Measurements from ENCODE around the gene REV1. TPM values are rescaled to one million over a fixed set of nuclear protein-coding genes. Genes with fewer than 3 reads are reported as not detected.

Gene REV1
- total RNA-seq, 1 donor from 2014 or later = 51.9 TPM

DNA sequence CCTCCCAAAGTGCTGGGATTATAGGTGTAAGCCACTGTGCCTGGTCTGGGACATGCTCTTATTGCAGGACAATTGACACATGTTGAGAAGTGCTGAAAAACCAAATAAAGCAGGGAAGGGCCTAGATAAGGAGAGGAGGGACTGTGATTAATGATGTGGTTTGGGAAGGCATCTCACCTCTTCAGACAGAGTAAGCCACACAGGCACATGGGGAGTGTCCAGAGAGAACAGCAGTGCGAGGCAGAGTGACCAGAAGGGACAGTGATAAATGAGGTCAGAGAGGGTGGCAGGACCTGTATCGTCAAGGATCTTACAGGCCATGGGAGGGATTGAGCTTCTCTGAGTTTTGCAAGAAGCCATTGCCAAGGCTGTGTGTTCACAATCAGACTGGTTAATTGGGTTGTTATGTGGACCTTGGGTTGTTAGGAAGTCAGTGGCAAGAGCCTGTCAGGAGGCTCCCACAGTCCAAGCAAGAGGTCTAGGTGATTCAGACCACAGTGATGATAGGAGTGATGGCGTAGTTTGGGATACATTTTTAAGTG, 94.2 kb downstream of the REV1 start:
- Mint-ChIP-seq H3K27ac (no peak overlapping the region), H3K36me3 (peaks cover 26% of the 10 kb centered on the region), H3K4me1 (no peaks in the 10 kb centered on the region), H3K4me3 (no peak overlapping the region), H3K27me3 (ENCODE audit: insufficient read depth, low read depth) (no peaks in the 10 kb centered on the region), H3K9me3 (no peaks in the 10 kb centered on the region)
- Histone ChIP-seq H3K9me3 (ENCODE audit: low read depth) (no peaks in the 10 kb centered on the region), H3K4me3 (no peak overlapping the region), H3K27ac (no peak overlapping the region), H3K27me3 (no peaks in the 10 kb centered on the region), H4K20me1 (ENCODE audit: low read depth) (no peaks in the 10 kb centered on the region), H2AFZ (replicated peaks) (no peak overlapping the region), H3K4me2 (no peak overlapping the region), H3K36me3 (peaks cover 18% of the 10 kb centered on the region), H3F3A (ENCODE audit: low read depth) (peaks cover 6% of the 10 kb centered on the region), H3K79me2 (ENCODE audit: low read depth) (no peaks in the 10 kb centered on the region), H3K4me1 (no peaks in the 10 kb centered on the region), H3K9ac (no peak overlapping the region)
- TF ChIP-seq EZH2 (IDR thresholded peaks at IDR 0.05) = no peak
- TF ChIP-seq EZH2phosphoT487 (IDR thresholded peaks at IDR 0.05) = no peak
- TF ChIP-seq, protein P1, sequence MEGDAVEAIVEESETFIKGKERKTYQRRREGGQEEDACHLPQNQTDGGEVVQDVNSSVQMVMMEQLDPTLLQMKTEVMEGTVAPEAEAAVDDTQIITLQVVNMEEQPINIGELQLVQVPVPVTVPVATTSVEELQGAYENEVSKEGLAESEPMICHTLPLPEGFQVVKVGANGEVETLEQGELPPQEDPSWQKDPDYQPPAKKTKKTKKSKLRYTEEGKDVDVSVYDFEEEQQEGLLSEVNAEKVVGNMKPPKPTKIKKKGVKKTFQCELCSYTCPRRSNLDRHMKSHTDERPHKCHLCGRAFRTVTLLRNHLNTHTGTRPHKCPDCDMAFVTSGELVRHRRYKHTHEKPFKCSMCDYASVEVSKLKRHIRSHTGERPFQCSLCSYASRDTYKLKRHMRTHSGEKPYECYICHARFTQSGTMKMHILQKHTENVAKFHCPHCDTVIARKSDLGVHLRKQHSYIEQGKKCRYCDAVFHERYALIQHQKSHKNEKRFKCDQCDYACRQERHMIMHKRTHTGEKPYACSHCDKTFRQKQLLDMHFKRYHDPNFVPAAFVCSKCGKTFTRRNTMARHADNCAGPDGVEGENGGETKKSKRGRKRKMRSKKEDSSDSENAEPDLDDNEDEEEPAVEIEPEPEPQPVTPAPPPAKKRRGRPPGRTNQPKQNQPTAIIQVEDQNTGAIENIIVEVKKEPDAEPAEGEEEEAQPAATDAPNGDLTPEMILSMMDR (IDR thresholded peaks at IDR 0.05) = no peak
- no peak for DNase-seq (ENCODE audit: low spot score)

- no peak for DNase-seq (ENCODE audit: low spot score)
- no peak overlapping the region for H3K4me3 ChIP-seq
- no peak overlapping the region for H3K27ac Mint-ChIP-seq
- H3K4me1 Mint-ChIP-seq = no peaks in the 10 kb centered on the region
- no peaks in the 10 kb centered on the region for H3K9me3 Mint-ChIP-seq
- no peaks in the 10 kb centered on the region for H3K9me3 ChIP-seq (ENCODE audit: low read depth)
- H3K27ac ChIP-seq = no peak overlapping the region
- H3K27me3 ChIP-seq = no peaks in the 10 kb centered on the region
- no peak for TF ChIP-seq EZH2phosphoT487 (IDR thresholded peaks at IDR 0.05)
- TF ChIP-seq, protein P1 (IDR thresholded peaks at IDR 0.05) = no peak
- no peak for TF ChIP-seq EZH2 (IDR thresholded peaks at IDR 0.05)
- no peak overlapping the region for H2AFZ ChIP-seq (replicated peaks)
- H3K36me3 Mint-ChIP-seq = peaks cover 11% of the 10 kb centered on the region
- H3K4me1 ChIP-seq = no peaks in the 10 kb centered on the region
- no peaks in the 10 kb centered on the region for H4K20me1 ChIP-seq (ENCODE audit: low read depth)
- peaks cover 7% of the 10 kb centered on the region for H3K36me3 ChIP-seq
- H3K27me3 Mint-ChIP-seq (ENCODE audit: insufficient read depth, low read depth) = no peaks in the 10 kb centered on the region
- no peak overlapping the region for H3K4me3 Mint-ChIP-seq
- H3F3A ChIP-seq (ENCODE audit: low read depth) = no peaks in the 10 kb centered on the region
- H3K79me2 ChIP-seq (ENCODE audit: low read depth) = no peaks in the 10 kb centered on the region
- H3K4me2 ChIP-seq = no peak overlapping the region
- no peak overlapping the region for H3K9ac ChIP-seq
These were observed 99.9 kb downstream of the REV1 start for GRCh38 chr2:99389946-99390345.

GRCh38 chr2:99389371-99389770, 100.4 kb downstream of the REV1 start:
- H3K36me3 ChIP-seq = peaks cover 7% of the 10 kb centered on the region
- H3K27ac Mint-ChIP-seq = no peak overlapping the region

More at GRCh38 chr2:99389371-99389770, 100.4 kb downstream of the REV1 start:
- no peaks in the 10 kb centered on the region for H3K27me3 ChIP-seq
- H3K4me3 ChIP-seq = no peak overlapping the region
- H3K36me3 Mint-ChIP-seq = peaks cover 15% of the 10 kb centered on the region
- no peaks in the 10 kb centered on the region for H3K4me1 ChIP-seq
- no peaks in the 10 kb centered on the region for H4K20me1 ChIP-seq (ENCODE audit: low read depth)
- H3K4me2 ChIP-seq = no peak overlapping the region
- TF ChIP-seq, protein P1 (IDR thresholded peaks at IDR 0.05) = no peak
- TF ChIP-seq EZH2phosphoT487 (IDR thresholded peaks at IDR 0.05) (no peak), EZH2 (IDR thresholded peaks at IDR 0.05) (no peak)
- no peaks in the 10 kb centered on the region for H3K9me3 Mint-ChIP-seq
- H3K27ac ChIP-seq = no peak overlapping the region
- no peaks in the 10 kb centered on the region for H3K79me2 ChIP-seq (ENCODE audit: low read depth)
- no peak overlapping the region for H3K4me3 Mint-ChIP-seq
- H3K9me3 ChIP-seq (ENCODE audit: low read depth) = no peaks in the 10 kb centered on the region
- H3K27me3 Mint-ChIP-seq (ENCODE audit: insufficient read depth, low read depth) = no peaks in the 10 kb centered on the region
- H2AFZ ChIP-seq (replicated peaks) = no peak overlapping the region
- no peaks in the 10 kb centered on the region for H3F3A ChIP-seq (ENCODE audit: low read depth)
- no peaks in the 10 kb centered on the region for H3K4me1 Mint-ChIP-seq
- H3K9ac ChIP-seq = no peak overlapping the region
- DNase-seq (ENCODE audit: low spot score) = no peak
